ENCODE data around the gene SLC30A7.

The SLC30A7 gene

GRCh38 chr1:100972185-100972584 is 76.3 kb downstream of the SLC30A7 start:
- no peak for DNase-seq (ENCODE audit: low spot score)

- DNase-seq (ENCODE audit: low spot score) = no peak
Observed at GRCh38 chr1:100976936-100977335, 81.0 kb downstream of the SLC30A7 start.

- no peak for DNase-seq (ENCODE audit: low spot score)
Observed at GRCh38 chr1:100979631-100980030, 83.7 kb downstream of the SLC30A7 start.

- no peak for DNase-seq (ENCODE audit: low spot score)
Observed at GRCh38 chr1:100982793-100983192, 86.9 kb downstream of the SLC30A7 start.

DNA sequence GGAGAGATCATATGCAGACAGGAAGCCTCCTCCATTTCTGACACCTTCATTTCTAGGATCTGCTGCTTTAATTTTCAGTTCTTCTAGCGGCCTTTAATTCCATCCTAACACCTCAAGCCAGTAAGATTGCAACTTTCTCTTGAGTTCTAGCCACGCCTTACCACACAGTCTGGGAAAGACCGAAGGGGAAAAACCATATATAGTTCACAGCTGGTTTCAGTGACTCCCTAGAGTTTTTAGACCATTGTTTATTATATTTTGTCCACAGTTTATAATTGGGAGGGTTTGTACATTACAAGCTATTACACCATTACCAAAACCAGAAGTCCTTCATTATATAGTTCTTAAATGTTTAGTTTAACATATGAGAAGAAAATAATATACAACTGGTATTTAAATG is 92.2 kb downstream of the SLC30A7 start:
- DNase-seq (ENCODE audit: low spot score) = no peak

GRCh38 chr1:100989306-100990077 is 93.6 kb downstream of the SLC30A7 start:
- DNase-seq (ENCODE audit: low spot score) = no peak

DNA sequence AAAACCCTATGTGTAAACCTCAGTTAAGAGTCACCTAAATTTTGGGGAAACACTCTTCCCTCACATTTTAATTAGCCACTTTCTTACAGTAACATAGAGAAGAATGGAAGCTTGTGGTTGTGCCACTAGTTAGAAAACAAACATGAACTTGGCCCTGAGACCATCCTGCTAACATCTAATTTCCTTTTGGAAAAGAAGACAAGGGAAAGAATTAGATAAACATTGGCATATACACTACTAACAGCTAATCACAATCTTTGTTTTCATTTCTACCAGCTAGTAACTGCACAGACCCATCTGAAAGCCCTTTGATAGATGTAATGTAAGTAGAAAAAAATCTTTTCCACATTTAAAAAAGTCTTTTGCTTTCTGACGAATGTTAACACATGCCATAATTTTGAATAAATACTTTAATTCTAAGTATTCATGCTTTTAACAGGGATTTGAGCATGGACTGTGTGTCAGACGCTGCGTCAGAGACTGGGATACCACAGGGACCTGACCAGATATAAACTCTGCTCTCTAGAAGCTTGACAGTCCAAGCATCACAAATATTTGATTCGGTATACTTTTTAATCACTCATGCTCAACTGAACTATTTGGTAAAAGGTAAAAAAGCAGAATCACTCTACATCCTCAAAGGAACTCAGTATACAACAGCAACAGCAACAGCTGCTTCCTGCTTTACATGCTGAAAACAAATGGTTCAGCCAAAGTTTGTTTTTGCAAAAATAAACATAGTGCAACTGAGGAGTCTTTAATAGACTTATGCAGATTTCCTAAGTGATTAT is 99.5 kb downstream of the SLC30A7 start:
- DNase-seq (ENCODE audit: low spot score) = no peak

DNA sequence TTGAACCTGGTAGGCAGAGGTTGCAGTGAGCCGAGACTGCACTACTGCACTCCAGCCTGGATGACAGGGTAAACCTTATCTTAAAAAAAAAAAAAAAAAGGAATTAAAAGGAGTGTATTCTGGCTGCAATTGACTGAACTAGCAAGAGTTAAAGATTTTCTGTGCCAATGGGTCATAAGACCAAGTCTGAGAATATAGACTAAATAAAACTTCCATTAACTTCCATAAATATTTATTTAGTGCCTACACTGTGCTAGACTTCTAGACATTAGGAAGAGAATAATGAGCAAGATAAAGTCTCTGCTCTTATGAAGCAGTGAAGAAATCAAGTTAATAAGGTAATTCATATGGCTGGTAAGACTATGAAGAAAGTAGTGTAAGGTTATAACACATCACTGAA is 102.5 kb downstream of the SLC30A7 start:
- no peak for DNase-seq (ENCODE audit: low spot score)

GRCh38 chr1:101000131-101000873 is 104.4 kb downstream of the SLC30A7 start:
- no peak for DNase-seq (ENCODE audit: low spot score)

- no peak for DNase-seq (ENCODE audit: low spot score)
Observed at GRCh38 chr1:101002551-101002950, 106.7 kb downstream of the SLC30A7 start.

GRCh38 chr1:101003012-101003650 is 107.2 kb downstream of the SLC30A7 start:
- no peak for DNase-seq (ENCODE audit: low spot score)

DNA sequence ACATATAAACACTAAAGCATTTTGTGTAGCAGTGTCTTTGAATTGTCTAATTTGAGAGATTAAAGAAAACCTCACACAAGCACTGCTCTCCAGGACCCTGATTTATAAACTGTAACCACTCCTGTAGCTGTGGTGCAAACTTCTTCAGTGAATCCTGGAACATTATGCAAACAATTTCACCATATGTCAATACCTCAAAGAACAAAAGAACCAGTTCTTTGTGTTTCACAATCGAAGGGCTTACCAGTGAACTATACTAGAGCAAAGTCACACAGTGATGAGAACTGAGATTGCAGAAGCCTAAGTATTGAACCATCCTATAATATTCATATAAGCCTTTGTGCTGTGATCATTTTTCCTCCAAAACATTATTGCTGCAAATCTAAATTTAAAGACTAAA is 108.2 kb downstream of the SLC30A7 start:
- no peak for DNase-seq (ENCODE audit: low spot score)

- no peak for DNase-seq (ENCODE audit: low spot score)
Observed at GRCh38 chr1:101004670-101005069, 108.8 kb downstream of the SLC30A7 start.

DNA sequence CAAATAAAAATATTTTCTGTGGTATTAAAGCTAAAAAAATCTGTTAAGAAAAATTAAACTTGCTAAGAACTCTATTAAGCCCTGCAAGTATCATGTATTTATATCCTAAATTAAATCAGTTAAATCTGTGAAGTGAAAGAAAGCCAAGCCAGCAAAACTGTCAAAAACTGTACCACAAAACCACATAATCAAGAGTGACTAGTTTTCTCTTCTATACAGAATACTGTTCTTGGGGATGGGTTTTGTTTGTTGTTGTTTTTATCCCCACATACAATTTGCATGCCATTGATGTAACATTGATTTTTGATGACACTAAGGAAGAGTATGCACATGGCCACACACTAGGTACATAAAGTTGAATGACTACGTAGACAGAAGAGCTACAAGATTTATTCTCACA is 109.3 kb downstream of the SLC30A7 start:
- DNase-seq (ENCODE audit: low spot score) = no peak

DNA sequence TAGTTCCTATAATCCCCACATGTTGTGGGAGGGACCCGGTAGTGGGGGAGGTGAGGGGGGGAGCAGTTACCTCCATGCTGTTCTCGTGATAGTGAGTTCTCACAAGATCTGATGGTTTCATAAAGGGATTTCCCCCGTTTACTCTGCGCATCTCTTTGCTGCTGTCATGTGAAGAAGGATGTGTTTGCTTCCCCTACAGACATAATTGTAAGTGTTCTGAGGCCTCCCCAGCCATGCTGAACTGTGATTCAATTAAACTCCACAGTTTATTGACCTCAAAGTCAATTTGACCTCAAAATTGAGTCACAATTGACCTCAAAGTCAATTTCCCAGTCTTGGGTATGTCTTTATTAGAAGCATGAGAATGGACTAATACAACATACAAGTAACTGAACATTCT is 110.0 kb downstream of the SLC30A7 start:
- DNase-seq (ENCODE audit: low spot score) = peak; percentile 51

- no peak for DNase-seq (ENCODE audit: low spot score)
Observed at GRCh38 chr1:101006553-101006952, 110.7 kb downstream of the SLC30A7 start.

DNA sequence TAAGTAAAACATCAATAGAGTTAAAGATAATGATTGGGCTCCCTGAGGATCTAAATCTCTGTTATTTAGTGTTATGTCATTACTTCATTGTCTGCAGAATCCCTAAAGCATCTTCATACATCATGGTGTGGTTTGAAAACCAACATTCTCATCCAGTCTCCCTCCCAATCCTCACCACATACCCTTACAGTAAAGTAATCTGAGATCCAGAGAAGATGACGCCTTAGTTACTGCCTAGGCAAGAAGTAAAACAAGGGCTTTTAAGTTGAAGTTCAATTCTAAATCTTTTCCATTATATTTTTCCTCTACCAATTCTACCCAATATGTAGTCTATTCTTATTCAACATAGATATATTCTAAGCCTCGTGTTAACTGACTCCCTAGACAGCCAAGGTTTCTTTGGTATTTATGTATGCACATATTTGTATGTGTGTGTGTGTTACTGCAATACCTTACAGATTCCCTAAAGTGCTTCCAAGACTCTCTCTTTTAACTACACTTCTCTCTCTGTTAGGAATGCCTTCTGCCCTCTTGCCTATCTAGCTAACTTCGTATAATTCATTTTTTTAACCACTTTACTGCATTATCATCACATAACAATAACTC is 112.4 kb downstream of the SLC30A7 start:
- no peak for DNase-seq (ENCODE audit: low spot score)

DNA sequence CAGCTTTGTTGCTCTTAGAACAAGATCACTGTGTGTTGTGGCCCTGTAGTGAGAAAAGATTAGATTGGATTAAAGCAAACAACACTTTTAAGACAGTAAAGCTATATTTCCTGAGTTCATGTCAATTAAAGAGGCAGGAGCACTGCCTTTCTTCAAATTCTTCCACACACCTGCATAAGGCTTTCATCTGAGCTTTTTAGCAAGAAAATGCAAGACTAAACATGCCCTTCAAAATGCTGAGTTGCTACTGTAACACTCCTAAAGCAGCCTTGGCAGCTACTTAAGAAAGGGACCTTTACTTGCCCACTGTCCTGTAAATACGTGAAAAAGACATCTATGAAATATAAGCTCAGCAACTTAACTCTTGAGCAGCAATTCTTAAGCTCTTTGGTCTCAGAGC is 117.9 kb downstream of the SLC30A7 start:
- DNase-seq (ENCODE audit: low spot score) = no peak

- no peak for DNase-seq (ENCODE audit: low spot score)
Observed at GRCh38 chr1:101017448-101017847, 121.6 kb downstream of the SLC30A7 start.

DNA sequence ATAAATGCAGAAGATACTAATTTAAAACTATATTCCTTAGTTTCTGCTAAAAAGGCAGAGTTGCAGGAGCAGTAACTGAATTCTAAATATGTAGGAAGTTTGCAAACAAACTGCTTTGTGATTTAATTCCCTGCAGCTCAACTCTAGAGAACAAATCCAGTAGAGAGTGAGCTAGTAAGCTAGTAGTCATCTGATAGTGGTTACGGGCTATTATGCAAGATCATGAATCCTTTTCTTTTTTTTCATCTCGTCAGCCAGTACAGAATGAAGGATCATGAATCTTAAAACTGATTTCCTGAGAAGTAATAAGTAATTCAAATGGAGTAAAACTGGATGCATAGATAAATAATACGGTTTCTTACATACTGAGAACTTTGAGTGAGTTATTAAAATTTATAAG is 126.4 kb downstream of the SLC30A7 start:
- DNase-seq (ENCODE audit: low spot score) = no peak

GRCh38 chr1:101025283-101025656 is 129.4 kb downstream of the SLC30A7 start:
- DNase-seq (ENCODE audit: low spot score) = no peak

All from SK-N-DZ (cell line).